ENCODE results near the gene BCL6. TPM values are rescaled to one million over a fixed set of nuclear protein-coding genes. Genes with fewer than 3 reads are reported as not detected.

The BCL6 gene
- 3.2 and 4.6 TPM in 2 replicates for total RNA-seq (2014; rRNA removed; shearing (Covaris generic))

GRCh38 chr3:187745201-187746058, at the start of gene BCL6:
Gene BCL6, minus strand, starts transcription at chr3:187745468. Its CDS starts 11,775 bp downstream, at chr3:187733693.
- DNase-seq (ENCODE audit: low spot score), result peak; percentile 95

- DNase-seq (ENCODE audit: low spot score), result no peak
Measured at GRCh38 chr3:187794731-187795130, 49.5 kb upstream of the BCL6 start.

- no peak for DNase-seq (ENCODE audit: low spot score)
Measured at GRCh38 chr3:187793618-187794017, 48.4 kb upstream of the BCL6 start.

- no peak for DNase-seq (ENCODE audit: low spot score)
Measured at GRCh38 chr3:187792521-187792920, 47.3 kb upstream of the BCL6 start.

DNA sequence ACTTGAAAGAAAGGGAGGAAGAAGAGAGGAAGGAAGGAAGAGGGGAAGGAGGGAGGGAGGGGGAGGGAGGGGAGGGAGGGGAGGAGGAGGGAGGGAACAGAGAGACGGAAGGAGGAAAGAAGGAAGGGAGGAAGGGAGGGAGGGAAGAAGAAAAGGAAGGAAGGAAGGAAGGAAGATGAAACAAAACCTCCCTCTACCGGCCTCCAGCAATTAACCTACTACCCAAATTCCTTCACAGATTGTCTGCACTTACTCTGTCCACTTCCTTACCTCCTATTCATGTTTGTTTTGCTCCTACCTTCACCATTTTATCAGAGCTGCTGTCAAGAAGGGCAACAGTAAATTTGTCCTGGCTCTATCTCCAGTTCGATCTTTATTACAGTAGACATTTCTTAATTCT, 44.6 kb upstream of the BCL6 start:
- no peak for DNase-seq (ENCODE audit: low spot score)

- no peak for DNase-seq (ENCODE audit: low spot score)
Measured at GRCh38 chr3:187788984-187789857, 44.0 kb upstream of the BCL6 start.

- peak; percentile 85 for DNase-seq (ENCODE audit: low spot score)
Measured at GRCh38 chr3:187783098-187783497, 37.8 kb upstream of the BCL6 start.

GRCh38 chr3:187782006-187782405, 36.7 kb upstream of the BCL6 start:
- DNase-seq (ENCODE audit: low spot score), result no peak

GRCh38 chr3:187781001-187781400, 35.7 kb upstream of the BCL6 start:
- DNase-seq (ENCODE audit: low spot score), result no peak

DNA sequence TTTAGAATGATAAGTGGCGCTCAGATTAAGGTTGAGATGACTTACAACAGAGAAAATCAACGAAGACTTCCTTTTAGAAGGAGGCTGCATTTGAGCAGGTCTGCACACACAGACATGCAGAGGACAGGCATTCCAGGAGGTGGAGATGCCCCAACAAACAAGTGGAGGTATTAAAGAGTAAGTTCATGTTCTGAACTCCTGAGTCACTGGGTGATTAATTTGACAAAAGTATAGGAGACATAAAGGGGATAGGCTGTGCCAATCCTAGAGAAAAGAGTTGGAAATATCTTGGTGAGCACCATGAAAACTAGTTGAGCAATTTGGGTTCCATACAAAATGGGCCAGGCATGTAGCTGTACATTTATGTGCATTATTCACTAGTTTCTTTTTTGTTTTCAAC, 33.5 kb upstream of the BCL6 start:
- DNase-seq (ENCODE audit: low spot score), result no peak

GRCh38 chr3:187777331-187777941, 32.2 kb upstream of the BCL6 start:
- peak; percentile 50 for DNase-seq (ENCODE audit: low spot score)

DNA sequence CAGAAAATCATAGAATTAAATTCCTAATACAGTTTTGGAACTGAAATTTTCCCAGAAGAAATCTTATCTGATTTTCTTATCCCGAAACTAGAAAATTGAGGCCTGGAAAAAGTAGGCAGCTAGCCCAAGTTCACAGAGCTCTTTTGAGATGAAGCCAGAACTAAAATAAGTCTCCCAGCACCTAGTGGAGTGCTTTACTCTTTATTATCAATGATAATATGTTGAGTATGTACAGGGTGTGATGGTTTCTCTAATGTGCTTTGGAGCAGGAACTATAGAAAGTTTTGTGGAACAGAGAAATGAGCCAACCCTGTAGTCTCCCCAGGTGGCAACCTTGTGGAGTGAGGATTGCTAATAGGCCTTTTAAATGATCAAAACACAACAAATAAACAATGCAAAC, 30.3 kb upstream of the BCL6 start:
- DNase-seq (ENCODE audit: low spot score), result no peak

DNA sequence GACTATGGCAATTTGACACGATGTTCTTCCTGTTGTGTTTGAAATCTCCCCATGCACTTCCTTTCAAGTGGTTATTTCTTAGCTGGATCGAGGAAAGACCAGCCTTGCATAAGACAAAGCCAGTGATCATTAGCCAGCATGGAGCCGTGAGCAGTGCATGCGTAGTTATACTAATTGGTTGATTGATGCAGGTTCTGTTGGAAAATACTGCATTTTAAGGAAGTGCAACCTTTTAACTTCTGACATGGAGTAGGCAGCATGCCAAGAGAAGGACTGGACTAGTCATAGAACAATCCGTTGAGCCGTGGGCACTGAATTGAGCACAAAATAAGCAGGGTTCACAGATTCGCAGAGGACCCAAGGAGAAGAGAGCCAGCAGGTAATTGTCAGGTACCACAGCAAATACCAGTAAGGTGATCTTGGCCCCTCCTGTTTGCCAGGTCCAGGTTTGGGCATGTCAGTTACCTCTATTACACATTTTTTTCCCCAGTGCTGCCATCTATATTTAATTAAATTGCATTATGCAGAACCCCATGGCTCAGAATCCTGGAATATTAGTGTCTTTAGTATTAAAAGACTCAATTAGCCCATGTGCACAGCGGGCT, 29.0 kb upstream of the BCL6 start:
- DNase-seq (ENCODE audit: low spot score), result no peak

DNA sequence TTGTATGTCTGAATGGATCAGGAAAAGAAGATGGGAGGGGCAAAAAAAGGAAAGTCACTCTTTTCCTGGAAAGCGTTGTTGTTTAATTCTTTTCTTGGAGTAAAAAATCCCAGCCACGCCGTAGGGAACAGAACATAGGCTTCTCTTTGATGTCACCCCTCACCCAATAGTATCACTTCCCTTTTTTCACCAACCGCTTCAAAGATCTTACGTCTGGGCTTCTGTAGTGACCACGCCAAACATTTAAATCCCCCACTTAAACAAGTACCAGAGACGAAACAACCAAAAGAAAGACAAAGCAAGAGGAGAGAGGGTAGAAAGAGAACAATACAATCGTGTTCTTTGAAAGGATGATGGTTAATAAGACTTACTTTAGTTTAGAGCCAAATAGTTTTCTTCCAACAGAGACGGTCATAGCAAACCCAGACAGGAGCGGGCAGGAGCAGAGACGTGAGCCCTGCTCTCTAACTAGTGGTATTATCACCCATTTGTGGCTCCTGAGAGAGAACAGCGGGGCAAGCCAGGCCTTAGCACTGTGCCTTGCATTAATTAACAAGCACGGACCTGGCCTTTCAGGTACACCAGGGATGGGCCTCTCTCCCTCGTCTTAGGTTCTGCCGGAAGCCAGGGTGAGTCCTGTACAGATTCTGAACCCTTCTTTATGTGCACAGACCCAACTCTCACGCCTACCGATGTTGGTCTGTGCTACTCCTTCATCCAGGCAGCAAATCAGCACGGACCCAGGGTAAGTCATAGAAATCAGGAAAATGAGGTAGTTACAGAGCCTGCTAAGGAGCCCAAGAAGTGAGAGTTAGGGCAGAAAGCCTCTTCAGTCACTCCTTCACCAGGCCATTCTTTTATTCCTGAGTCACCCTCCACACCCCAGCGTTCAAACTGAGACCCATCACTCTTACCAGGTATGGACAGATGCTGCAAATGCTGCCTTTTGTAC, 28.2 kb upstream of the BCL6 start:
- no peak for DNase-seq (ENCODE audit: low spot score)

- no peak for DNase-seq (ENCODE audit: low spot score)
Measured at GRCh38 chr3:187770224-187770623, 25.0 kb upstream of the BCL6 start.

- no peak for DNase-seq (ENCODE audit: low spot score)
Measured at GRCh38 chr3:187769771-187770170, 24.5 kb upstream of the BCL6 start.

DNA sequence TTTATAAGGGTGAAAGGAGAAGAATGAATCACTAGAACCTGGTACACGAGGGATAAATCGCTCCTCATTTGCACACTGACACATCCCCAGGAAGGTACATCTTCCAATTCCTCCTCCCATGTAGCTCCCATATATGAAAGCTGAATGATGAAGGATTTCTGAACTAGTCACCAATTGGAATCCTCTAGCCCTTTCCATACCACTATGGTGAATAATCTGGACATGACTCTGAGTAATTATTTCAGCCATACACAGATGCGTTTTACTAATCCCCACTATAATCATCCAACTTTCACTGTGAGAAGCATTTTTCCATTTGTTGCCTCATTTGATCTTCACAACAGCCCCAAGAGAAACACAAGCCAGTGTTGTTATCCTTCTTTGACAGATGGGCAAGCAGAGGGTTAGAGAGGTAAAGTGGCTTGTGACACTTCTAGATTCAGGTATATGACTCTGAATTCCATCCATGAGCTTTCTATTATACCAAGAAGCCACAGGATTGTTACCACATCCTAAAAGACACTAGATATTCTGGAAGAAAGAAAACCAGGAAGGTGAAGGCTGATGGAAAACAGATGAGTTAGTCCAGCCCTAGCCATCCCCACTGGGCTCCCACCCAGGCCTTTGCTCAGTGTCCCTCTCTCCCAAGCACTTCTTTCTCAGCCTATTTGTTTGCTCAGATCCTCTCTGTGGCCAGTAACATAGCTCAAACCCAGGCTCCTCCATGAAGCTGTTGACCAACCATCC, 22.2 kb upstream of the BCL6 start:
- peak; percentile 35 for DNase-seq (ENCODE audit: low spot score)

DNA sequence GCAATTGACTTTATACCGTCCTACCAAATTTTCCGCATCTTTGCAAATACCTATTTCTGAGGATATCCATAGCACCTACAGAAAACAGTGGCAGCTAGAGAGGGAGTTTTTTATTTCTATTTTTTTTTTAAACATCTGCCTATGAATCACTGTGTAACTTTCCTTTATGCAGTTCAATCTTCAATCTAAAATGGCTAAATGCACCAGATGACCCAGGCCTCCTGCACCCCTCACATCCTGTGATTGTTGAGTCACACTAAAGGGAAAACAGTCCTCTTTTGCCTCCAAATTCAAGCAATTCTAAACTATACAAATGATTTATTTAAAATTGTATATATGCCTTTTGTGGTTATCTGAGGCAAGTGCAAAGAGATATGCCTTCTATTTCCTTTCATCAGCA, 20.1 kb upstream of the BCL6 start:
- DNase-seq (ENCODE audit: low spot score), result peak; percentile 35

- no peak for DNase-seq (ENCODE audit: low spot score)
Measured at GRCh38 chr3:187763850-187764648, 18.8 kb upstream of the BCL6 start.
